ENCODE results near the gene PKD1L1.

PKD1L1 gene

DNA sequence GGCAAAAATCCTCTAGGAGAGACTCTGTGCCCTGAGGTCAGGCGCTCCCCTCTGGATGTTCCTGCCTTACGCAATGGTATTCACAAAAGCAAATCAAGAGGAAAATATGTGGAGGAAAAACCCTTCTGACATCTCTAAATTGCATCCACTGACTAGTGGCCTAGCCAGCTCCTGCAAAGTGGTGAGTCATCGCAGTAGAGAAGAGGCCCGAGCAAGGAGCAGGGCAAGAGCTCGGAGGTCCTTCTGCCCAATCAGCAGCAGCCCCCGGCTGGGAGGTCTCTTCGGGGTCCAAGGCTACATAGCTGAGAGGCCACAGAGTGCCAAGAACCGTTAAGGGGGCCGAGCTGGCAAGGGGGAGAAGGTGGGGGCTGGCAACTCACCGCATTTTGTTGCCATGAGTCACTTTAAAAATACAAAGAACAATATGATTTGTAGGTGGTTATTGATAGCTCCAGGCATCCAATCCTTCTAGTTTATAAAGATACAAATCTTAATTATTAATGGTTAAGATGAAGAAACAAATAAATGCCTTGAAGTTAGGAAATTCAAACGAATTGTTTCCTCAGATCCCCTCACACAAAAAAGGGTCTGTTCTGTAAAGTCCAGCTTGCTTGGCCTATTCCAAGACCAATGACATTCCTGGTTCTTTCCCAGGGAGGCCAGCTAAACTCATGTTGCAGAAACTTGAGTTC lies 161.6 kb downstream of the PKD1L1 start:
- peak; percentile 99 for DNase-seq (ENCODE audit: low read depth)

DNA sequence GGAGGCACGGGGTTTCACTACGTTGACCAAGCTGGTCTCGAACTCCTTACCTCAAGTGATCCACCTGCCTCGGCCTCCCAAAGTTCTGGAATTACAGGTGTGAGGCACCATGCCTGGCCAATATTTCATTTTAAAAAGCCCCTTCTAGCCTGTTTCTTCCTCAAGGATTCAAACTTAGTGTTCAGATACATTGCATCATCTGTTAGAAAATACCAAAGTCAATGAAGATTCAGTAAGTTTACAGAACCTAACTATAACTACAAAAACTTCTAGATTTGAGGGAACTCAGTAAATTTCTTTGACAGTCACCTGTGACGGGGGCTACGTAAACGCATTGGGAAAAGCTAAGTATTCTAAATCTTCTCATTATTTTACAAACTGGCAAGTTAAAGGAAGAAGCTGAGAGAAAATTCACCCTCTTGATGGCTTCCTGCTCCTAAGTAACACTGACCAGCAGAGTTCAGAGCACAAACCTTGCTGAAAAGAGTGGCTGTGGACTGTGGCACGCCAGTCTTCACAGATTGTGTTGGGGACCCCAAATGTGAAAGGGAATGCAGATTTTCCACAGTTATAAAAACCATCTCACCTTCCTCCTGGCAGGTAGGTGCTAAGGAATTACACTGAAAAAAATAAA lies 162.2 kb downstream of the PKD1L1 start:
- H3K4me3 ChIP-seq (ENCODE audit: low read depth, low read length): no peak overlapping the region
- DNase-seq (ENCODE audit: low read depth): no peak

More for the DNA sequence above, 161.6 kb downstream of the PKD1L1 start:
- H3K4me3 ChIP-seq (ENCODE audit: low read depth, low read length): no peak overlapping the region

DNA sequence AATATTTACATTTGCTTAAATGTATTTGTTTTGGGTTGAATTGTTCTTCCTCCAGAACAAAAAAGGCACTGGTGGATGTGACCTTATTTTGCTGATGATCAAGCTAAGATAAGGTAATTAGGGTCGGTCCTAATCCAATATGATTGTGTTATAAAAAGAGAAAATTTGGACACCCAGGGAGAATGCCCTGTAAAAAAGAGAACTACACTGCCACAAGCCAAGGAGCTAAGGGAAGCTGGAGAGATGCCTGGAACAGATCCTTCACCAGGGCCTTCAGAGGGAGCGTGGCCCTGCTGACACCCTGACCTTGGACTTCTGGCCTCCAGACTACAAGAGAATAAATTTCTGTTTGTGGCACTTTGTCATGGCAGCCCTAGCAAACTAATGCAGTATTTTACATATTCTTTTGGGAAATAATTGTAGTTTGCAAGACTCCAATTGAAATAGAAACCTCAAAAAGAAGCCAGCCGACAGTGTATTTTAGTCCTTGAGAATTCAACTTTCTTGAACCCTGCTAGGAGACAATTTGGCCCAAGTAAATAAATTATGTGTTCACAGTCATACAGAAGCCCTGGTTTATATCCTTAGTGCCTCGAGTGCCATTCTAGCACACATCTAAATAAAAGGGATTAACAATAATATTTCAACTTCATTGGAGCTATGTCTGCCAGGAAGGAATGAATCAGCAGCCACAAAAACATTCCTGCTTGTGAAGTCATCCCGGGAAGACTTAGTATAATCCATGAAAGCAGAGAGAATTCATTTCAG lies 164.6 kb downstream of the PKD1L1 start:
- peak; percentile 90 for DNase-seq (ENCODE audit: low read depth)
- no peak overlapping the region for H3K4me3 ChIP-seq (ENCODE audit: low read depth, low read length)

DNA sequence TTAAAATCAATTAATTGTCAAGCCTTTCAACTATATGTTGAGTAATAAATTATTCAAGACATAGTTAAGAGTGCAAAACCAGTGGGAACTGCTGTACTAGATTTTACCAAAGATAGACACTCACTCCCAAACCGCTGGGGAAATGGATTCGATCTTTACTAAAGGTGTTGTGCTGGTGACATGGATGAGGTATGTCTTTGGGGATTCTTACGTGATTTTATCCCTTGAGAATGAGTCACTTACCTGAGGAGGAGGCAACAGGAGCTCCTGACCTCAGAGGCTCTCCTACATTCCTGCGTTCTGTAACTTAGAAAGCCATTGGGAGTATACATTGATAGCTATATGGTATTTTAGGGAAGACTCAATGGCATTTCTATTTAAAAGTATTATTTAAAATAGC lies 165.5 kb downstream of the PKD1L1 start:
- no peak overlapping the region for H3K4me3 ChIP-seq (ENCODE audit: low read depth, low read length)
- DNase-seq (ENCODE audit: low read depth): no peak

DNA sequence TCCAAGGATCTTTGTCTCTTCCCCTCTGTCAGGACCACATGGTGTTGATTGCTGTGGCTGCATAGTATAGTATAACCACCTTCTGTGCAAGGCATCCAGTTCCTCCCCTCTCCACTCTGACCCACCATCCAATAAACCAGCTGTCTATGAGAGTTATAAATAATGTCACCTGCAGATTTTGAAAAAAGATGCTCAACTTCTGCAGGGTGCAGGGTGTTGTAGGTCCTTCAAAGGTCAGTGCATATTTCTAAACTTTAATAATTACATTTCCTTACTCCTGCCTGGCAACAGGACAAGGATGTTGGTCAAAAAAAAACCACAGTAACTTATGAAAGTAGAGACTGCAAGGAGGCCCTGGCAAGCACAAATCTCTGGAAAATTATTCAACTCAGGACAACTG lies 166.2 kb downstream of the PKD1L1 start:
- H3K4me3 ChIP-seq (ENCODE audit: low read depth, low read length): no peak overlapping the region
- no peak for DNase-seq (ENCODE audit: low read depth)

- H3K4me3 ChIP-seq (ENCODE audit: low read depth, low read length): no peak overlapping the region
- DNase-seq (ENCODE audit: low read depth): no peak
Measured at GRCh38 chr7:47780555-47780954, 167.7 kb downstream of the PKD1L1 start.

DNA sequence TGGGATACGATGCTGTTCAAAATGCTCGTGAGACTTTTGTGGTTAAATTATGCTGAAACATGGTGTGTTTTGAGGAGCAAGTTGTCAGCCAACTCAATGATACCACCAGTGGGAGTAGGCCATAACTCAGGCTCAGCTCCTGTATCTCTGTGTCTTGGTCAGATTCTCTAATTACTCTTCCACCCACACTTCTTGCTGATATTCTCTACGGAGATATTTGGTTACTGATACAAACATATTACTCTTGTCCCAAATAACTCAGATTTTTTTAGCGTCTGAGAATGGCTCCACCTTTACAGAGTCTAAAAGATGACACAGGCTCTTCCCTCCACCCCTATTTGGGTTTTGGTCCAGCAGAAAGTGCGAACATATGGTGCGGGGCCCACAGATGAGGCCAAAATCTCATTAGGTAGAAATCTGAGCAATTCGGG lies 168.9 kb downstream of the PKD1L1 start:
- DNase-seq (ENCODE audit: low read depth): no peak
- no peak overlapping the region for H3K4me3 ChIP-seq (ENCODE audit: low read depth, low read length)

DNA sequence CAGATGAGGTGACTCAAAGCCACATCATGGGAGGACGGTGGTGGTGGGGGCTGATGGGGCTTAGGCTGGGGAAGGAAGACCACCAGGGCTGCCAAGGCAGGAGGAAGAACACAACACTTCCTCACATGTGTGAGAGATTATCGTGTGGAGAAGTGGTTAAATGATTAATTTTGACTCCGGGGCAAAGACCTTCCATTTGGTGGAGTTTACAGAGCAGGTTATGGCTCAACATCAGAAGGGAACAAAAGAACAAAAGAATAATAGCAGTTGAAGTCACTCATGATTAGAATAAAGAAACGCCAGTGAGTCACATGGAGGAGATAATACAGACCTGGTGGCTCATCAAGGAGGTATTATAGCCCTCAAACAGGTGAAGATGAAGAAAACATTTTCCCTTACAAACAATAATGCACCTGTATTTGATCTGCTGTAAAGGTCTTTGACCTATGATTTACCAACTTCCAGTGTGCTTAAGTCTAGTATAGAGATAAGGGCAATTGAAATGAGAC lies 170.1 kb downstream of the PKD1L1 start:
- H3K4me3 ChIP-seq (ENCODE audit: low read depth, low read length): no peak overlapping the region
- DNase-seq (ENCODE audit: low read depth): no peak

- DNase-seq (ENCODE audit: low read depth): no peak
- H3K4me3 ChIP-seq (ENCODE audit: low read depth, low read length): no peak overlapping the region
Measured at GRCh38 chr7:47777531-47778152, 170.6 kb downstream of the PKD1L1 start.

GRCh38 chr7:47776335-47776734 lies 171.9 kb downstream of the PKD1L1 start:
- no peak for DNase-seq (ENCODE audit: low read depth)
- H3K4me3 ChIP-seq (ENCODE audit: low read depth, low read length): no peak overlapping the region

DNA sequence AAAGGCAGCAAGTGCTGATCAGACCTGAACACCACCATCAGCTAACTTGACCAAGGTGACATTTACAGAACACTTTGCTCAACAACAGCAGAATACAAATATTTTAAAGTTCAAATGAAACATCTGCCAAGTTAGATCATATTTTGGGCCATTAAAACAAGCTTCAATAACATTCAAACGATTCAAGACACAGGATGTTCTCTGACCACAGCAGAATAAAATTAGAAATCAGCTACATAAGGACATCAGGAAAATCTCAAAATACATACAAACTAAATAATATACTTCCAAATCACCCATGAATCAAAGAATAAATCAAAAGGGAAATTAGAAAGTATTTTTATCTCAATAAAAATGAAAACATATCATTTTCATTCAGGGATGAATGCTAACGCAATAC lies 173.0 kb downstream of the PKD1L1 start:
- DNase-seq (ENCODE audit: low read depth): no peak
- H3K4me3 ChIP-seq (ENCODE audit: low read depth, low read length): no peak overlapping the region

DNA sequence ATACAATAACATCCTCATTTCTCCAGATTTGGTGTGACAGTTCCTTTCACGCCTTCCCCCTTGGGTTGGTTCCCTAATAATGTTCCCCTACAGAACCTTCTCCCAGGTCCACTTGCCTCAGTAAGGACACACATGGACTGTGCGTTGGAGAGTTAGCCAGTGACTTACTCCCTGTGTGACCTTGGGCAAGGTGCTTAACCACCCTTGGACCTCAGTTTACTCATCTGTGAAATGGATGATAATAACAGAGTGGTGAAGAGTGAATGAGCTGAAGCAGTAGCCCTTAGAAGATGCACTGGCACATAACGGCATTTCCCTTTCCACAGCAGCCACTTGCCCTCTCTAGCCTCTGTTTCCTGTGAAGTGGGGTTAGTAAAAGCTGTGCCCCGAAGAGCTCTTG lies 175.8 kb downstream of the PKD1L1 start:
- DNase-seq (ENCODE audit: low read depth): no peak

DNA sequence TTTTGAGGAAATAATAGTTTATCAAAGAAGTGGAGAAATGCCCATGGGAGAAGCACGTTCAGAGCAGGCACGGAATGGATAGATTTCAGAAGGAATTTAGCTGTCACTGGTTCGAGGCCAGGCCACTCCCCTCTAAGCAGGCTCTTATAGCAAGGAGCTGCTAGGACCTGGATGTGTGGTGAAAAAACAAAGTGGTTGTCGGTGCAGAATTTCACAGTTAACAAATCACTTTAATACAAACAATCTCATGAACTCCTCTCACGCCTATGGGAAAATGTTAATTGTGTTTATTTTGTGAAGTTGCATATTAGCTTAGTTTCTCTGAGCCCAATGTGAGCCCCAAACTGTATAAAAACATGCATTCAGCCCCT lies 176.3 kb downstream of the PKD1L1 start:
- no peak overlapping the region for H3K4me3 ChIP-seq (ENCODE audit: low read depth, low read length)
- DNase-seq (ENCODE audit: low read depth): no peak

More for the DNA sequence above, 175.8 kb downstream of the PKD1L1 start:
- no peak overlapping the region for H3K4me3 ChIP-seq (ENCODE audit: low read depth, low read length)

DNA sequence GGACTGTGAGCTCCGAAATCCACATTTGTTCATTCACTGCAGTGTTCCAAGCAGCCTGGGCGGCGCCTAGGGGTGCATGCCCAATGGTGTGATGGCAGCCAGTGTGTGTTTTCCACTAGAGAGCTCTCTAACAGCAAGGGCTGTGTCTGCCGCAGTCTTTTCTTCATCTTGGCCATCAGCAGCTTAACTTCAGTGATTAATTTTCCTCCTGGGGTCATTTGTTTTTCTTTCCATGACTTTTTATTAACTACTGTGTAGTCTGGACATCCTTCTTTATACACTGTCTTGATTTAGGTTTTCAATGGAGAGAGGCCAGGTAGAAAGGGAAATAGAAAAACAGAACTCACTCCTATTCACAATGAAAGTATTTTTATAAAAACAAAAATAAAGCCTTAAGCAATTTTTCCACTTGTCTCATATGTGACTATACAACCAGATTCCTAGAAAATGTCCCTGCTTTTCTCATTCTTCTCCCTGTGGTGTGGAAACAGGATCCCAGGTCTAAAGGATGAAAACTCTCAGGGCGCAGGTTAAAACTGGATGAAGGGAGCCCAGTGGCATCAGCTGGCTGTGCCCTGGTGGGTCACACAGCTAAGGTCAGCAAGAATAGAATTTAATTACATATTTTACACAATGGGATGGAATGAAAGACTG lies 176.8 kb downstream of the PKD1L1 start:
- DNase-seq (ENCODE audit: low read depth): no peak
- no peak overlapping the region for H3K4me3 ChIP-seq (ENCODE audit: low read depth, low read length)

DNA sequence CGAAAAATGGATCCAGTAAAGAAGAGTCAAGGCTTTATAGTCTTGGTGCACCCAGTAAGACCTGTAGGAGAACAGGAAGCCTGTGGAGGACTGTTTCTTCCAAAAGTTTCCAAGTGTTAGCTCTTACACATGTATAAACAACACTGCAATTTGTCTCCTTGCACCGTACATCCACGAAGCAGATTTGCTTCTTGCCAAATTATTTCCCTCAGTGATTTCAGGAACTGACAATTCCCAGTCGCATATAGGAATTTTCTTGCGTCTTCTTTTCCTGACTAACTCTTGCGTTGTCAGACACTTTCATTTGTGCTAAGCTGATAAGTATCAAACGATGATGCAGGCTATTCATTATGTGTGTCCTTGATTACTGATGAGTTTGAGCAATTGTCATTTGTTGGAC lies 182.1 kb downstream of the PKD1L1 start:
- DNase-seq (ENCODE audit: low read depth): no peak
- H3K4me3 ChIP-seq (ENCODE audit: low read depth, low read length): no peak overlapping the region

- DNase-seq (ENCODE audit: low read depth): no peak
Measured at GRCh38 chr7:47765373-47765979, 182.8 kb downstream of the PKD1L1 start.

DNA sequence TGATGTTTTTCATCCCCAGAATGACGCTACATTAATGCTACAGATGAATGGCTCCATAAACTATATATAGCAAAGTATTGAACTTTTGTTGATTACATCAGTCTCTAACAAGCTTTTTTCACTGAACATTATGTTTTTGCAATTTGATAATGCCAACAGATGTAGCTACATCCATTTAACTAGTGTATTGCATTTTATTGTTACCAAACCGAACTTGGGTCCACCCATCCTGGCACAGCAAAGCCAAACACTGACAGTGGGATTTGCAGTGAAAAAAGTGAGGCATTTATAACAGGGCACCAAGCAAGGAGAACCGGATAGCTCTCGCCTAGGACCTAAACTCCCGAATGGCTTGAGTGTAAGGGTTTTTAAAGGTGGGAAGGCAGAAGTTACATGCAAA lies 183.5 kb downstream of the PKD1L1 start:
- DNase-seq (ENCODE audit: low read depth): no peak
- H3K4me3 ChIP-seq (ENCODE audit: low read depth, low read length): no peak overlapping the region

More at GRCh38 chr7:47765373-47765979, 182.8 kb downstream of the PKD1L1 start:
- H3K4me3 ChIP-seq (ENCODE audit: low read depth, low read length): no peak overlapping the region

- DNase-seq (ENCODE audit: low read depth): peak; percentile 71
- no peak overlapping the region for H3K4me3 ChIP-seq (ENCODE audit: low read depth, low read length)
Measured at GRCh38 chr7:47763063-47763974, 184.9 kb downstream of the PKD1L1 start.

All from skeletal muscle cell (primary cell).